Ovary (tissue), 3 donors: Measurements from ENCODE around the gene F13B.
"Not testable (repeated sequence)": the region's sequence is repeated elsewhere in the genome, so short reads cannot be mapped to it uniquely, and the experiment has no call there.

Experiments
- POLR2A ChIP-seq: fragments of 450-650 bp; IDR thresholded peaks from one replicate; pipeline ENCODE4 v1.6.1; 2017; ENCODE audit warnings: antibody characterized with exemption, mild to moderate bottlenecking, moderate library complexity
- TF ChIP-seq, protein P1 (sequence below), 3 donors: fragments of 450-650 bp in 2 of 3; fragments of 200-600 bp in 1 of 3; IDR thresholded peaks; one replicate each; pipeline versions ENCODE4 v1.5.1 to v1.8.0; 2016 to 2022; ENCODE audit warnings: antibody characterized with exemption in 3 of 3, mild to moderate bottlenecking in 1 of 3
- donor health status: DM: no; HTN: no; CAD: no.

DNA sequence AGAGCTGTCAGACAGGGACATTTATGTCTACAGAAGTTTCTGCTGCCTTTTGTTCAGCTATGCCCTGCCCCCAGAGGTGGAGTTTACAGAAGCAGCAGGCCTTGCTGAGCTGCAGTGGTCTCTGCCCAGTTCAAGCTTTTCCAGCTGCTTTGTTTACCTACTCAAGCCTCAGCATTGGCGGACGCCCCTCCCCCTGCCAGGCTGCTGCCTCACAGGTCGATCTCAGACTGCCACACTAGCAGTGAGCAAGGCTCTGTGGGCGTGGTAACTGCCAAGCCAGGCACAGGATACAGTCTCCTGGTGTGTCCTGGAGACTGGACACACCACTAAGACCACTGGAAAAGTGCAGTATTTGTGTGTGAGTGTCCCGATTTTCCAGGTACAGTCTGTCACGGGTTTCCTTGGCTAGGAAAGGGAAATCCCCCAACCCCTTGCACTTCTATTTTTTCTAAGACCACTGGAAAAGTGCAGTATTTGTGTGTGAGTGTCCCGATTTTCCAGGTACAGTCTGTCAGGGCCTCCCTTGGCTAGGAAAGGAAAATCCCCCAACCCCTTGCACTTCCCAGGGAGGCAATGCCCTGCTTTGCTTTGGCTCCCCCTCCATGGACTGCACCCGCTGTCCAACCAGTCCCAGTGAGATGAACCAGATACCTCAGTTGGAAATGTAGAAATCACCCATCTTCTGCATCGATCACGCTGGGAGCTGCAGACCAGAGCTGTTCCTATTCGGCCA, 75.0 kb downstream of the F13B start:
- TF ChIP-seq, protein P1, sequence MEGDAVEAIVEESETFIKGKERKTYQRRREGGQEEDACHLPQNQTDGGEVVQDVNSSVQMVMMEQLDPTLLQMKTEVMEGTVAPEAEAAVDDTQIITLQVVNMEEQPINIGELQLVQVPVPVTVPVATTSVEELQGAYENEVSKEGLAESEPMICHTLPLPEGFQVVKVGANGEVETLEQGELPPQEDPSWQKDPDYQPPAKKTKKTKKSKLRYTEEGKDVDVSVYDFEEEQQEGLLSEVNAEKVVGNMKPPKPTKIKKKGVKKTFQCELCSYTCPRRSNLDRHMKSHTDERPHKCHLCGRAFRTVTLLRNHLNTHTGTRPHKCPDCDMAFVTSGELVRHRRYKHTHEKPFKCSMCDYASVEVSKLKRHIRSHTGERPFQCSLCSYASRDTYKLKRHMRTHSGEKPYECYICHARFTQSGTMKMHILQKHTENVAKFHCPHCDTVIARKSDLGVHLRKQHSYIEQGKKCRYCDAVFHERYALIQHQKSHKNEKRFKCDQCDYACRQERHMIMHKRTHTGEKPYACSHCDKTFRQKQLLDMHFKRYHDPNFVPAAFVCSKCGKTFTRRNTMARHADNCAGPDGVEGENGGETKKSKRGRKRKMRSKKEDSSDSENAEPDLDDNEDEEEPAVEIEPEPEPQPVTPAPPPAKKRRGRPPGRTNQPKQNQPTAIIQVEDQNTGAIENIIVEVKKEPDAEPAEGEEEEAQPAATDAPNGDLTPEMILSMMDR (IDR thresholded peaks at IDR 0.05) = not testable (repeated sequence)
- not testable (repeated sequence) for TF ChIP-seq POLR2A
